Measurements from ENCODE around the gene GTF2F1.
"Not testable (repeated sequence)": the region's sequence is repeated elsewhere in the genome, so short reads cannot be mapped to it uniquely, and the experiment has no call there.

- not testable (repeated sequence) for TF ChIP-seq CTCF (IDR thresholded peaks at IDR 0.05; ENCODE audit: insufficient read depth, low read length); REST (IDR thresholded peaks at IDR 0.05; ENCODE audit: insufficient replicate concordance, low read depth); POLR2AphosphoS5 (IDR thresholded peaks at IDR 0.05; ENCODE audit: low read depth)
Observed at GRCh38 chr19:6355321-6356040, 37.5 kb downstream of the GTF2F1 start.
